ENCODE measurements around the gene SERPINB5.

DNA sequence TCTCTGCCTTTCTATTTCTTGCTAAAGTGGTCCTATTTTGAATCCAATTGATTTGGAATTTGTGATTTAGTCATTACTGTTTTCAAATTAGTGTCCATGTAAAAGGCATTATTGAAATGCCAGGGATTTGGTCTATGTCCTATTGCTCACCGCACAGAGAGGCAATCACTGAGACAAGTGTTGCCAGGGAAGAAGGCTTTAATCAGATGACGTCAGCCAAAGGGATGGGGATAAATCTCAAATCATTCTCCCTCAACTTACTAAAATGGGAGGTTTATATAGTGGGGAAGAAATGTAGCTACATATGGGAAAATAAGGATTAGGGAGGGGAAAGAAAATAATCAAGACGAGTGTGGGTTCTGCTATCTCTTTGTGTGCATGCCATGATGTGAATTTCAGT lies 75.0 kb downstream of the SERPINB5 start:
- TF ChIP-seq, protein P1, sequence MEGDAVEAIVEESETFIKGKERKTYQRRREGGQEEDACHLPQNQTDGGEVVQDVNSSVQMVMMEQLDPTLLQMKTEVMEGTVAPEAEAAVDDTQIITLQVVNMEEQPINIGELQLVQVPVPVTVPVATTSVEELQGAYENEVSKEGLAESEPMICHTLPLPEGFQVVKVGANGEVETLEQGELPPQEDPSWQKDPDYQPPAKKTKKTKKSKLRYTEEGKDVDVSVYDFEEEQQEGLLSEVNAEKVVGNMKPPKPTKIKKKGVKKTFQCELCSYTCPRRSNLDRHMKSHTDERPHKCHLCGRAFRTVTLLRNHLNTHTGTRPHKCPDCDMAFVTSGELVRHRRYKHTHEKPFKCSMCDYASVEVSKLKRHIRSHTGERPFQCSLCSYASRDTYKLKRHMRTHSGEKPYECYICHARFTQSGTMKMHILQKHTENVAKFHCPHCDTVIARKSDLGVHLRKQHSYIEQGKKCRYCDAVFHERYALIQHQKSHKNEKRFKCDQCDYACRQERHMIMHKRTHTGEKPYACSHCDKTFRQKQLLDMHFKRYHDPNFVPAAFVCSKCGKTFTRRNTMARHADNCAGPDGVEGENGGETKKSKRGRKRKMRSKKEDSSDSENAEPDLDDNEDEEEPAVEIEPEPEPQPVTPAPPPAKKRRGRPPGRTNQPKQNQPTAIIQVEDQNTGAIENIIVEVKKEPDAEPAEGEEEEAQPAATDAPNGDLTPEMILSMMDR (conservative IDR thresholded peaks at IDR 0.05; ENCODE audit: low read length) = no peak
- no peak for TF ChIP-seq EZH2phosphoT487 (IDR thresholded peaks at IDR 0.05; ENCODE audit: borderline replicate concordance)

Measured in Loucy (cell line).